ENCODE measurements around the gene TACC2.
"Not testable (repeated sequence)": the region's sequence is repeated elsewhere in the genome, so short reads cannot be mapped to it uniquely, and the experiment has no call there.

TACC2 gene

GRCh38 chr10:121983852-121984251 is 5.1 kb upstream of the TACC2 start:
- no peak for DNase-seq (ENCODE audit: low read depth, low spot score)

DNA sequence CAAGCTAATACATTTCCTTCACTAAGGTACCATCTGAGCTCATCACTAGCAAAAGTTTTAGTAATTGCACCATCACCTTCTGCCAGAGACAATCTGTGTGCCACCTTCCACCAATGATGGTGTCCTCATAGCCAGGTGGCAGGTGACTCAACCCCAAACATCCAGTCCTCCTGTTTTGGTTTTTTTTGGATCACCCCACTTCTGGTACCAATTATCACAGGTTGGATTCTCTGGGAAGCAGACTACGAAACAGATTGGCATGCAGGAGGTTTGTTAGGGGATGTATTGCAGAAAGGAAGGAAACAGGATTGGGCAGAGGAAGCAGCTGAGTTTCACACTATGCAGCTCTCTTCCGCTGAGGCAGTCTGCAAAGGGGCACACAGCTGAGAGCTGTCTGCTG is 4.5 kb upstream of the TACC2 start:
- no peak for DNase-seq (ENCODE audit: low read depth, low spot score)

DNA sequence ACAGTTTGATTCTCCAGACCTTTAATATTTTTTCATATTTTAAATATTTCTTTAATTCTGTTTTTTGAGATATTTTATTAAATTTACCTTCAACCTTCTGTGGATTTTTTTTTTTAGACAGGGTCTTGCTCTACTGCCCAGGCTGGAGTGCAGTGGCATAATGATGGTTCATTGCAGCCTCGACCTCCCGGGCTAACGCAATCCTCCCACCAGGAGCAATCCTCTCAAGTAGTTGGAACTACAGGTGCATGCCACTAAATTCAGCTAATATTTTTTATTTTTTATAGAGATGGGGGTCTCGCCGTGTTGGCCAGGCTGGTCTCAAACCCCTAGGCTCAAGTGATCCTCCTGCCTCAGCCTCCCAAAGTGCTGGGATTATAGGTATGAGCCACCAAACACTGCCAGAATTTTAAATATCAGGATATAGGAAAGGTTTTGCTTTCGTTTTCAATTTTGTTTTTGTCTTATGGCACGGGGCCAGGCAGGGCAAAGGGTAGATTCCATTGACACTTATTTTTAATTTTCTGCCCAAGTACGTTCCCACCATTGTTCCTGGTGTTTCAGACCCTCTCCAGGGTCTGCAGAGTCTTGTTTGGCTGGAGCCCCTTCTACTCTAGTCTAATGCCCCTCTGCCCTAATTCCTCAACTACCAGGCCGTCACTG is 1.2 kb downstream of the TACC2 start:
- DNase-seq (ENCODE audit: low read depth, low spot score): no peak

GRCh38 chr10:121991727-121992126 is 2.8 kb downstream of the TACC2 start:
- not testable (repeated sequence) for DNase-seq (ENCODE audit: low read depth, low spot score)

- no peak for DNase-seq (ENCODE audit: low read depth, low spot score)
Observed at GRCh38 chr10:121994429-121994941, 5.5 kb downstream of the TACC2 start.

DNA sequence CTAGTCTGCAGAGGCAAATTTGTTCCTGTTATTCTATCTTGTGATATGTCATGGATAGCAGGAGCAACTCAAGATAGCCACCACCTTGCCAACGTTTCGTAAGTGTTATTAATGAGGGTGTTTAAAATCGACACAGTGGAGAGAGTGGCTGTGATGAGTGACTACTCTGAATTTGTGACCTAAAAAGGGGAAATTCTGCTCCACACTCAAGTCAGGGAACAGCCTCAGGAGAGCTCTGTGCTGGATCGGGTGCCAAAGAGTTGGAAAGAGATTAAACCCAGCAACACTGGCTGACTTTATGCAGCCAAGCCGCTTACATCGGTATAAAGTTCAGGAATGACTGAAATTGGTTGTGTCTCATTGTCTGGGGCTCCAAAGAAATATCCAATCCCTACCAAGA is 9.5 kb downstream of the TACC2 start:
- DNase-seq (ENCODE audit: low read depth, low spot score): no peak

DNA sequence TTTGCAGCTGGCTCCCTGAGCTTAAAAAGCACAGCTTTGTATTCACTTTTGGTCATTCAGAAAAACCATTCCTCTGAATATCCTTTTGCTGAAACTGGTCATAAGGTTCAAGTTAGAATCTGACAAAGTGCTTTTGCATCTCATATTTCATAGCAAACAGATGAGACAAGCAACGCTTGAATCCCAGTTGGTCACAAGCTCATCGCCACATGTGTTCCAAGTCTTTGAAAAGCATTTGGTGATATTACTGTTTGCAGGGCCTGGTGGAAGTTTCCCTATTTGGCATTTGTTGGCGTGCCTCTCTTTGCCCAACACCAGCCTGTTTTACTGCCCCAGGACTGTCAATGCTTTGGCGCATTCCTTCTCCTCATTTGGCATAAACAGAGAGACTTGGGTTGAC is 10.3 kb downstream of the TACC2 start:
- no peak for DNase-seq (ENCODE audit: low read depth, low spot score)

GRCh38 chr10:122001698-122002097 is 12.7 kb downstream of the TACC2 start:
- no peak for DNase-seq (ENCODE audit: low read depth, low spot score)

DNA sequence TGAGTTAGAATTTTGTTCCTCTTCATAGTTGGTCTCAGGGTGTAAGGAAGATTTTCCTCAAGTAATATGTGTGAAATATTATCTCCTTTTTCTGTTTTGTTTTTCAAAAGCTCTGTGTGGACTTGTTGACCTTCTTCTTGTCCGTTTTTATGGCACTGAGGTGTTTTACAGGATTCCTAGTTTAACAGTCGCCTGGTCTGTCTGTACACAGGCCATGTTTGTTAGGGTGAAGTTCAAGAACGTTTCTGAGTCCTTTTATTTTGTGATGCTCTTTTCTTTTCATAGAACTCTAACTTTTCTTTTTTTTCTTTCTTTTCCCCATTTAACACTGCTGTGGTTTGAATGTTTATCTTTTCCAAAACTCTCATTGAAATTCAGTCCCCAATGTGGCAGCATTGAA is 18.5 kb downstream of the TACC2 start:
- DNase-seq (ENCODE audit: low read depth, low spot score): no peak

DNA sequence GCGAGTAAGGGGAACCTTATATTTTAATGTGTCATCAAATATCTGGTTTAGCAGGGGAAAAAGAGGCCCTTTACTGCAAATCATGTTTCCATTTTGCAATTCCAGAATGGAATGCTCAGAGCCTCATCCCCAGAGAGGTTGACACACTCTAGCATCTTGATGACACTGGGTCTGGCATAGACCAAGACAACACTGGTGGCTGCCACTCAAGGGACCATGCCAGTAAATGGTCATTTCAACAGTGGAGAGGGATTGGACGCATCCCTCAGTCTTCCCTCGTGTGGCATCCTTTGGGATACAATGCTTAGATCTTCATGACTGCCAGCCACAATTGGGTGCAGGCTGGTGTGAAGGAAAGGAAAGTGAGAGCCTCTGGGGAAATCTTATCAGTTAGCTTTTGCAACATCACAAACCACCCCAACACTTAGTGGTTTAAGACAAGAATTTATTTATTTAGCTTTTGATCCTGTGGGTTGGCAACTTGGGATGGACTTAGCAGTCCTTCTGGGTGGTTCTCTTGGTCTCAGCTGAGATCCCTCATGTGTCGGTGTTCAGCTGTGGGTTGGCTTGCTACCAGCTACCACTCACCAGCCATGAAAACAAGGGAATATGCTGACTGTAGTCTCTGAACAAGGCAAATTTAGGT is 21.6 kb downstream of the TACC2 start:
- no peak for DNase-seq (ENCODE audit: low read depth, low spot score)

DNA sequence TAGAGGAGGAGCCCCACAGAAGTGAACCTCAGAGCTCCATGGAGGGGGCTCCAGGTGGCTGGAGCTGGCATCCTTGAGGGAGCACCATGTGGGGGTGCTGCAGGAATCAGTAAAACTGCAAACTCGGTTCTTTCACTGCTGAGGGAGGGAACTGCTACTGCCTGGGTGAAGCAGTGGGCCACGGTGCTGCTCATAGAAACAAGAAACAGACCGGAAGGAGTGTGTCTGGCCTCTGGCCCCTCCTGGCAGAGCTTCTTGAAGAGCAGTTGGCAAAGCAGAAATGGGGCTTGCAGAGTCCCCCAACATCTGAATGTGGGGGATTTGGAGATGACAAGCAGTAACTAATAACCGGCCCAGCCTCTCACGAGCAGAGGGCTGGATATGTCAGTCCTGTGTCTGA is 23.8 kb downstream of the TACC2 start:
- no peak for DNase-seq (ENCODE audit: low read depth, low spot score)

DNA sequence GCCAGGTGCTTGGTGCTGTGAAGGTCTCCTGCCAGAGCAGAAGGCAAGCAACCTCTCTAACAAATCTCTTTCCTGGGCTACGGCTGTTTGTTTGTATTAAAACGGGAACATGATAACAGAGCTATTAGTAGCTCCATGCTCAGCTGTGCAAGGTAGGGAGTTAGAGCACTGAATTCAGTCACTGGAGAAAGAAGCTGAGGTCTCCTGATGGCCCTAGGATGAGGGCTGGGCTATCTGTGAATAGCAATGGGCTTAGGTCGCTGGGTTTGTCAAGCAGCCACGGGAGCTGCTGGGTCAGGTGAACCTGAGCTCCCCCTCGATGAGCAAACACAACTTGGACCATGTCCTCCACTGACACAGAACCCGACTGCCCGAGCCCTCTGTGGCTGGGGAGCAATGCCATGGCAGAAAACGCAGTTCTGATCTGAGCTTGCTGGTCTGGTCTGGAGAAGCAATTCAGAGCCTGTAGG is 24.4 kb downstream of the TACC2 start:
- DNase-seq (ENCODE audit: low read depth, low spot score): no peak

DNA sequence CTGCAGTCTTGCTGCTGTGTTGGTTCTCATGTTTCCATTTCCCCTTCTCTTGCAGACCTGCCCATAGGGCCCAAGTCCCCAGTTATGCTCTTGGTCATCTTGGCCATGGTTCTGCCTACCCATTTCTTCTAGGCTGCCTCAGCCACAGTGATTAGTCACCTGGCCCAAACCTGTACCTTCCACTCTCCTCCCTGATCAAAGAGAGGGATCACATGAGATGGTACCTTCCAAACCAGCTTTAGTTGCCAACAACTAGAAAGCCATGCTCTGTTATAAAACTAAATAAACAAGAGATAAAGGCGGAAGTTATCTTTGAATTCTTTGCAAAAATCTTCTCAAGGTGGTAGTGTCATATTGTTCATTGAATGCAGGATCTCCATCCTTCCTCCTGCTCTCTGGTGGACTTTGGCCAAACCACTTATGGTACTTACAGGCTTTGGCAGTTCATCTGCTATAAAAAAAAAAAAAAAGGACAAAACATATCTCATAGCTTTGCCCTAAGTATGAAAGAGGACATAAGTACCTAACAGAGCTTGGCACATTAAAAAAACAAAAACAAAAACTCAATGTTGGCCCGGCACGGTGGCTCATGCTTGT is 25.8 kb downstream of the TACC2 start:
- no peak for DNase-seq (ENCODE audit: low read depth, low spot score)

- not testable (repeated sequence) for DNase-seq (ENCODE audit: low read depth, low spot score)
Observed at GRCh38 chr10:122017926-122018325, 29.0 kb downstream of the TACC2 start.

GRCh38 chr10:122018491-122018890 is 29.5 kb downstream of the TACC2 start:
- DNase-seq (ENCODE audit: low read depth, low spot score): no peak

GRCh38 chr10:122018951-122019413 is 30.0 kb downstream of the TACC2 start:
- DNase-seq (ENCODE audit: low read depth, low spot score): no peak

GRCh38 chr10:122019414-122019975 is 30.5 kb downstream of the TACC2 start:
- no peak for DNase-seq (ENCODE audit: low read depth, low spot score)

DNA sequence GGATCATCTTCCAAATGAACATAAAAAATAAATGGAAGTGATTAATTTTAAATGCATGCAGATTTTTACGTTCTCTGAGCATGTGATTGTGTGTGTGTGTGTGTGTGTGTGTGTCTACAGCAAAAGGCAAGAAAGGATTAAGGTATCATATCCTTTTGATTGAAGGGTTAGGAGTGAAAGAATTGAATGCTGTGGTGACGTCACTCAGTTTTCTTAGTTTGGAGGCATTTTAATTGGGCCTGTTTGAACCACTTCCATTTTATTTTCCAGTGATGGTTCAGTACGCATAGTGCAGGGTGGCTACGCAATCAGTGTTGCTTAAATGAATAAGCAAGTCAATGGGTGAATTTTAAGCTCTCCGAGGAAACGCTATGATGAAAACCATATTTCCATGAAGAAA is 31.3 kb downstream of the TACC2 start:
- DNase-seq (ENCODE audit: low read depth, low spot score): no peak

DNA sequence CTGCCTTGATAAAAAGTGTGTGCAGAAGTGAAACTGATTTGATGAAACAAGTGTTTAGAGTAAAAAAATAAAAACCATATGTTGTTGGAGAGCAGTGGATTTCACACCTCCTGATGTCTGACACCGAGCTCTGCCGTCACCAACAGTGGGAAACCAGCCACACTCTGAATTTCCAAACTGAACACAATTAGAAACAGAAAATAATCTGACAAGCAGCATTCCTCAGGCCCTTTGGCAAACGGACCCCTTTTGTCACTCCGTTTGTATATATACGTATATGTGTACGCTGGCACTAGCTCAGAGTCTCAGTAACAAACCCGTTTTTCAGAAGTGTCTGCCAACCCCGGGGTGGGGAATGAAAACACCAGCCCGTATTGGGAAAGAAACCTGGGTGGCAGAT is 32.4 kb downstream of the TACC2 start:
- no peak for DNase-seq (ENCODE audit: low read depth, low spot score)

DNA sequence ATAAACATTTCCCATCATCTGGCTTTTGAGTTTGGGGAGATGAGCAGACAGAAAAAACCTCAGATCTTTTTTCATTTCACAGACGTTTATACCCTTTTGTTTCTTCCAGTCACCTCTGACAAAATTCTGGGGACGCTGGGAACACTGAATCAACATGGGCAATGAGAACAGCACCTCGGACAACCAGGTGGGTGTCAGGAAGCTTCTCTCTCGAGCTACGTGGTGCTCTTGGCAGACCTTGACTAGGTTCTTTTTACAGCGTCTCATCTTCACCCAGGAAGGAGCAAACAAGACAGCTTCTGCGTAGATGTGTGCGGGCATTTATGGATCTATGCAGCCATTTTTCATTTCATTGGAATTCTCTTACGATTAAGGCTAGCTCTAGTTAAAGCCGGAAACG is 32.9 kb downstream of the TACC2 start:
- no peak for DNase-seq (ENCODE audit: low read depth, low spot score)

- DNase-seq (ENCODE audit: low read depth, low spot score): no peak
Observed at GRCh38 chr10:122022276-122022675, 33.3 kb downstream of the TACC2 start.

GRCh38 chr10:122023257-122023656 is 34.3 kb downstream of the TACC2 start:
- not testable (repeated sequence) for DNase-seq (ENCODE audit: low read depth, low spot score)

Measured in iPS DF 19.7 (cell line).